RPMI7951 (cell line): ENCODE measurements around the gene SNTG2. TPM values are rescaled to one million over a fixed set of nuclear protein-coding genes. Genes with fewer than 3 reads are reported as not detected.
A peak's percentile ranks its signal among the peaks of the same experiment; 100 is the strongest.
"Not testable (repeated sequence)": the region's sequence is repeated elsewhere in the genome, so short reads cannot be mapped to it uniquely, and the experiment has no call there.

ENCODE experiments used
- DNase-seq: peaks from one replicate; pipeline ENCODE4 v3.0.0-alpha.2; 2012; ENCODE audit warnings: low read depth
- total RNA-seq: library from RNA; depleted of rRNA; stranded (reverse); fragments of >200 nt; shearing (Covaris generic); gene quantifications from 2 replicates; pipeline ENCODE4 v1.2.3, GENCODE V29; 2014

The SNTG2 gene
- total RNA-seq, 1 experiment from 2014 or later, result not detected

GRCh38 chr2:1181893-1182292 lies 231.2 kb downstream of the SNTG2 start:
- no peak for DNase-seq

DNA sequence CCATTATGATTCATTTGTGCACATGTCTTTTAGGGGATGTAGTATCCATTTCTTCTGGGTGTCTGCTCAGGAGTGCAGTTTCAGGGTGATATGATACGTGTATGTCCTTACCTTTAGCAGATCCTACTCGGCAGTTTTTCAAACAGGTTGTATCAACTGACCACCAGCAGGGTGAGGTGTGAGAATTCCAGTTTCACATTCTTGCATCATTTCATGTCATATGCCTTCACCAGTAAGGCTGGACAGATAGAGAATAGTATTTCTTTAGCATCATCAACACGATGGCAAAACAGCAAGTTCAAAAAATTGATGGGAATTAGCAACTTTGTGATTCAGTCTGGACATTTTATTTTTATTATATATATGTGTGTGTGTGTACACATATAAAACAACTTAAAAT lies 232.7 kb downstream of the SNTG2 start:
- no peak for DNase-seq

GRCh38 chr2:1186421-1186820 lies 235.8 kb downstream of the SNTG2 start:
- DNase-seq, result no peak

DNA sequence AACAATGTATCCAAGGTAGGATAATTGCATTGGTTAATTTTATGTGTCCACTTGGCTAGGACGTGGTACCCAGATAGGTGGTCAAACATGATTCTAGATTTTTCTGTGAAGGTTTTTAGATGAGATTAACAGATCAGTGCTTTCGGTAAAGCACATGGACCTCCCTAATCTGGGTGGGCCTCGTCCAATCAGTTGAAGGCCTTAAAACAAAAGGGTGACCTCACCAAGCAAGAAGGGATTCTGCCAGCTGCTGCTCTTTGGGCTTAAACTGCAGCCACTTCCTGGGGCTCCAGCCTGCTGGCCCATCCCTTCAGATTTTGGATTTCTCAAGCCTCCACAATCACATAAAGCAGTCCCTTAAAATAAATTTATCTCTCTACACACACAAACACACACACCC lies 236.5 kb downstream of the SNTG2 start:
- no peak for DNase-seq

GRCh38 chr2:1192121-1192520 lies 241.5 kb downstream of the SNTG2 start:
- DNase-seq, result no peak

GRCh38 chr2:1193801-1194200 lies 243.2 kb downstream of the SNTG2 start:
- no peak for DNase-seq

GRCh38 chr2:1203772-1204171 lies 253.1 kb downstream of the SNTG2 start:
- DNase-seq, result no peak

DNA sequence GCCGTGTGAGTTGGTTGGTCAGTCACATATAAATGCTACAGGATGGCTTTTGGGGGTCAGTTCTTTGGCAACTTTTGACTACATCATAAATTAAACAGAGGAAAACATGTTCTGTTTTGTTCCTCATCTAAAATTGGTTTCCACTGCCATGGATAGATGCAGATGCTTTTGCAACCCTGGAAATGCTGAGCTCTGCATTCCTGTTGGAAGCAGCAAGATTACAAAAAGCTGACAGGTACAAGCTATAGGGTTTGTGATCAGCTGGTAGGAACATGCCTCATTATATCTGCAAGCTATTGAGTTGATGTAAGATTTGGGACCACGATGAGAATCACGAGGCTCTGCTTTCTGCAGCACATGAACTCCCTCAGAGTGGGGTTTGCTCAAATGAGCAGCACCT lies 255.2 kb downstream of the SNTG2 start:
- no peak for DNase-seq

DNA sequence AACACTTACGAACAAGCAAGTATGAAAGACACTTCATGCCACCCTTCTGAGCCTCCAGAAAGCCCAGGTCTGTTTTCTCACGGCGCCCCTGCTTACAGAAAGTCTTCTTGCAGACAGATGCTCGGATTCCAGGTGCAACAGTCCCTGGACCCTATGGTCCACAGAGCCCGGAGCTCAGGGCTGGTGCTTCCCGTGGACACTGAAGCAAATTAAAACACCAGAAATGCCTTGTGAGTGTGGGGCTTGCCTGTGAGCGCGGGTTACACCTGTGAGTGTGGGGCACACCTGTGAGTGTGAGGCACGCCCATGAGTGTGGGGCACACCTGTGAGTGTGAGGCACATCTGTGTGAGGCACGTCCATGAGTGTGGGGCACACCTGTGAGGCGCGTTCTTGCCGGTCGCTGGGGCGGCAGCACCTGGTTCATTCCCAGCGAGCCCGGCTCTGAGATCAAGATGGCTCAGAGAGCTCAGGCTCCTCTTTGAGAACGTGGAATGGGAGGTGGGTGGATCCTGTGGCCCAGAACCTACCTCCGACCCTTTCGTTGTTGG lies 257.4 kb downstream of the SNTG2 start:
- DNase-seq, result no peak

GRCh38 chr2:1208522-1208921 lies 257.9 kb downstream of the SNTG2 start:
- no peak for DNase-seq

DNA sequence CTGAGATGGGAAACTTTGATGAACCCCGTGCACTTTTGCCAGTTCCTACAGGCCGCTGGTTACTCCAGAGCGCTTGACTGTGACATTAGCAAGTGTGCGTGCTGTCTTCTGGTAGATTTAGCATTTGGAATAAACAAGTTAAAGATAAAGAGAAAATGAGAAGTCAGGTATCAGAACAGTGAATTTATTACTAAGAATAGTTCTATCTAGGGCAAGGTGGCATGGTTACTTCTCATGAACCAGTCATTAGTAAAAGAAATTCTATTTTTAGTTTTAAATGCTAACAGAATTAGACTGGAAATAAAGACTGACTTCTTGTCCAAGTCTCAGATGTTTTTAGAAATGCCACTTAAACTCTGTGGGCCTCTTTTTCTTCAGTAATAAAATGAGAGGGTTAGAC lies 258.6 kb downstream of the SNTG2 start:
- no peak for DNase-seq

DNA sequence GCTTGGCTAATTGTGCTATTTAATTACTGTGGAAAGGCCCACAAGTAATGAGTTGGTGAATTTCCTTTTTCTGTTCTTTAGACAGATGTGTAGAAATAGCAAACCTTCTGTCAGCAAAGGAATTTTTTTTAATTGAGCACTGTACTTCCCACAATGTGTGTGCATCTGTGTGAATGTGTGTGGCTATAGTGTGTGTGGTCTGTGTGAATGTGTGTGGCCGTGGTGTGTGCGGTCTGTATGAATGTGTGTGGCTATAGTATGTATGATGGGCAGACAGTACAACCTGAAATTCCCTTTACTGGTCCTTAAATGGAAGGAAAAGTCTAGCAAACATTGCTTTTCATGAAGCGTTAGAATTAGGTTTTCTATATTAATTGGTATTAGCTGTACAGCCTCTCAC lies 259.1 kb downstream of the SNTG2 start:
- DNase-seq, result no peak

GRCh38 chr2:1210352-1210751 lies 259.7 kb downstream of the SNTG2 start:
- DNase-seq, result no peak

GRCh38 chr2:1219901-1220573 lies 269.4 kb downstream of the SNTG2 start:
- peak; percentile 49 for DNase-seq

DNA sequence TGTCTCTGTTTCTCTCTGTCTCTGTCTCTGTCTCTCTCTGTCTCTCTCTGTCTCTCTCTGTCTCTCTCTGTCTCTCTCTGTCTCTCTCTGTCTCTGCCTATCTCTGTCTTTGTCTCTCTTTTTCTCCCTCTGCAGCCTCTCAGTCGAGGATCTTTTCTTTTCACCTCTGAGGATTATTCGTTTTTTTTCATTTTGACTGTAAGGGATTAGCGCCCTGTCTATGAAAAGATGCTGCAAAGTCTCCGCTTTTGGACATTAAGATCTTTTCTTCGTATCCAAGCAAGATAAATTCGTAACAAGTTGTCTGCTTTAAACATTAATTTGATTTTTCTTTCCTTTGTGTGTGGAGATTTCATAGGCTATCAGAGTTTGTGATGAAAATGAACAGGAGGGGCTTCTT lies 271.4 kb downstream of the SNTG2 start:
- no peak for DNase-seq

- DNase-seq, result no peak
Measured at GRCh38 chr2:1223791-1224190, 273.1 kb downstream of the SNTG2 start.

- DNase-seq, result peak; percentile 26
Measured at GRCh38 chr2:1224901-1225300, 274.3 kb downstream of the SNTG2 start.

DNA sequence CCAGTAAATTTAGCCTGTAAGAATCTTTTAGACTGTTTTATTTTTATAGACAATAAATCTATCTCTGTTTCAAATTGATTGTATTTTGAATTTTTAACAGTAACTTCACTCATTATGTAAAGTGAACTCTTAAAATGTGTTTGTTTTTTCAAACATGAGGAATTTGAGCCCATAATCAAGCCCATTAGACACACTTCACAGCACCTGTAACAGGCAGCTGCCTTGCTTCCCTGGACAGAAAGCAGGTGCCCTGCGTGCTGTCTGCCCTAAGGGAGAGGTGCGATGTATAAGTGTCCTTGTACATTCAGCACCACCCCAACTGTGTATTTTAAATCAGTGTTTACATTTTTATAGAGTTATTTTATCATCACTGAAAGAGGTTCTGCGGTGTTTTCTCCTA lies 276.1 kb downstream of the SNTG2 start:
- no peak for DNase-seq

DNA sequence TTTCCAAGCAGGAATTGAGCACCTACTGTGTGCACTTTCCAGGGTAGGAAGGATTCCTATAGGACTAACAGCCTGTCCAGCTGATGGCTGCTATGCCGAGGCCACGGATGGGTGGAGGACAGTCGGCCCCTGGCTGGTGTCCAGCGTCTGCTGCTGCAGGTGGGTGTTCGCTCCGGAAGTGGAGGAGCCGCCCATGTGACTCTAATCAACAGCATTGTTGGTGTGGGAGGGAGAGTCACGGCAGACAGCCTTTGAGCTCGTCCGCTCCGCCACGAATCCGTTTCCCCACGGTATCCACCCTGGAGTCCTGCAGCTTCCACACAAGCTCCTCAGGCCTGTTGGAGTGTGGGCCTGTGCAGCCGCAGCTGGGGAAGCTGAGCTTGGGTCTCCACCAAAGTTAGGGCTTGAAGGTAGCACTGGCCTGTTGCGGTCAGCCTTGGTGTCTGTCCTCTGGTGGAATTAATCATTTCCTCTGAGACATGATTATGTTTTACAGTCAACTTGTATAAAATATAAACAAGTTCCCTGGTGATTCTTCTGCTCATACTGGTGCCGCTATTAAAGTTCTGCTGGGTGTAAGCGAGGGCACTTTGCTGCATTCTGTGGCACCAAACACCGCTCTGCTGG lies 276.7 kb downstream of the SNTG2 start:
- DNase-seq, result peak; percentile 17

DNA sequence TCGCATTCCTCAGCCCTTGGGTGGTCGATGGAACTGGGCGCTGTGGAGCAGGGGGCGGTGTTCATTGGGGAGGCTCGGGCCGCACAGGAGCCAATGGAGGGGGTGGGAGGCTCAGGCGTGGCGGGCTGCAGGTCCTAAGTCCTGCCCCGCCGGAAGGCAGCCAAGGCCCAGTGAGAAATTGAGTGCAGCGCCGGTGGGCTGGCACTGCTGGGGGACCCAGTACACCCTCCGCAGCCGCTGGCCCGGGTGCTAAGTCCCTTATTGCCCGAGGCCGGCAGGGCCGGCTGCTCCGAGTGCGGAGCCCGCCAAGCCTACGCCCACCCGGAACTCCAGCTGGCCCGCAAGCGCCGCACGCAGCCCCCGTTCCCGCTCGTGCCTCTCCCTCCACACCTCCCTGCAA lies 278.9 kb downstream of the SNTG2 start:
- DNase-seq, result not testable (repeated sequence)

DNA sequence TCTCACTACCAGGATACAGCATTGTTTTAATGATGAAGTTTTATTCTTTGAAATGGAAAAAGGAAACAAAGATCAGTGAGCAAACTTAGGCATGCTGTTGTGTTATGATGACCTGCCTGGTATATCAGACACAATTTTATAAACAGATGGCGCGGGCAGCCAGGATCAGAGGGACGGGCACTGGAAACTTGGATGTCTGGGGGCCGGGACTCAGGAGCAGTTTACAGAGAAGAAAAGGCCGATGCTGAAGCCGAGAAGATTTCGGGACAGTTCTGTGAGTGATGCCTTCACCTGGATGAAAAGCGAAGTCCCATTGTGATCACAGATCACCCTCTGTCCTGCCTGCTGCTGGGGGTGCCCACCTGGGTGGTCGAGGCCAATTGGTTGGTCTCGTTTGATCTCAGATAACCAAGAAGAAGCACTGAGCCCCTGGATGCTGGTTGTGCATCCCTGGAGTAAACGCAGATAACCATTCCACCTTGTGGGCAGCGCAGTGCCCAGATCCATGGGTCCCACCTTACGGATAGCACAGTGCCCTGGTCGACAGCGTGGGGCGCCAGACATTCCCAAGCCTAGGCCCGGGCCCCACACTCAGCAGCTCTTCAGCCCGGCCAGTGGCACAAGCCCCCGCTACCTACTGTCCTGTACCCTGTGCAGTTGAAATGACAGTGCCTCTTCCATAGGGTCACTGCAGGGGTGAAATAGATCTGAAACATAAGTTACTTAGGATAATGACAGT lies 279.7 kb downstream of the SNTG2 start:
- no peak for DNase-seq

GRCh38 chr2:1231466-1232063 lies 280.9 kb downstream of the SNTG2 start:
- DNase-seq, result no peak
